Measurements from ENCODE around the gene DNER. TPM values are rescaled to one million over a fixed set of nuclear protein-coding genes. Genes with fewer than 3 reads are reported as not detected.
"Not testable (repeated sequence)": the region's sequence is repeated elsewhere in the genome, so short reads cannot be mapped to it uniquely, and the experiment has no call there.

Gene DNER
- total RNA-seq, 1 donor from 2014 or later: 86.7 TPM

DNA sequence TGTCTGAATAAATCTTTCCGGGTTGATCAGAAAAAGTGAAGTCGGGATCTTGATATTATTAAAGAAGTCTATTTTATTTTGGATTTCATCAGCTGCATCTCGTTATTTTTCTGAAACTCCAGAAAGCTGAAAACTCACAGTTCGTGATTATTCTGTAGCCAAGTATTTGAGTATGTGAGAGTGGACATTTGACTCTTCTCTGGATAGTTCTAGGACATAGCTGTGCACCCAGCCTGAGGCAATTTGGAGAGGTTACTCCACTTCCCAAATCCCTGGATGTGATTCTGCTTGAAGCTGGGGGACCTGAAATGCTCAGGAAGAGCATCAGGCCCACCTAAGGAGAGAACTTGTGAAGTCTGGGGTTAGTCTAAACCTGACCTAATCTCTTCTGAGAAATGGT is 325.6 kb downstream of the DNER start:
- DNase-seq: no peak

GRCh38 chr2:229387866-229388265 is 326.5 kb downstream of the DNER start:
- DNase-seq: no peak

- no peak for DNase-seq
Observed at GRCh38 chr2:229380101-229380625, 334.2 kb downstream of the DNER start.

DNA sequence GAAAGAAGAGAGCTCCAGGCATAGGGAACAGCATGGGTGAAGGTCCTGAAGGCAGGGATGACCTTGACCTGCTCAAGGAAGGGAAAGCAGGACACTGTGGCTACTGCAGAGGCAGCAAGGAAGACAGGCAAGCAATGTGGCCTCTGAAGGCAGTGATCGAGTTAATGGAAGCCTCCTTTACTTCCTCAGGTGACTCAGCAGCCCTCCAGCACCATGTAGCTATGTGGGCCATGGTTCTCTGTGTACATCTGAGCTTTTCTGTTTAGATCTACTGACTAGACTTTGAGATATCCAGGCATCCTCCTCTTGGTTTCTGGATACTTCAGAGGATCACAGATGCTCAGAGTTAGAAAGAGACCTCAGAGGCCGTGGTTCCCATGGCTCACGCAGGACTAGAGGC is 336.0 kb downstream of the DNER start:
- DNase-seq: no peak

DNA sequence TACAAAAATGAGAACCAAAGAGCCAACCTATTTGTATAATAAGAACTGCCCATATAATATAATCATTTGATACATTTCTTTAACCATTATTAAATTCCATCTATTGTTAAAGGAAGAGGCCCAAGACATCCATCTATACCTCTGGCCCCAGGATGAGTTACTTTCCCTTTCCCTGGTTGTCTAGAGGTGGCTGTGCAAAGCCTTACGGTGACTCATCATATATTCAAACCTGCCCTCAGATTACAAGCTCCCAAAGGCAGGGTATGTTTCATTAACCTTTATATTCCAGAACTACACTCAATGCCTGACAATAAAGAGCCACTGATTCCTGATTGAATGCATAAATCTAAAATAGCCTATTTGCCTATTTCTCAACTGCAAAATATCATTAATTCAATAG is 337.5 kb downstream of the DNER start:
- no peak for DNase-seq

DNA sequence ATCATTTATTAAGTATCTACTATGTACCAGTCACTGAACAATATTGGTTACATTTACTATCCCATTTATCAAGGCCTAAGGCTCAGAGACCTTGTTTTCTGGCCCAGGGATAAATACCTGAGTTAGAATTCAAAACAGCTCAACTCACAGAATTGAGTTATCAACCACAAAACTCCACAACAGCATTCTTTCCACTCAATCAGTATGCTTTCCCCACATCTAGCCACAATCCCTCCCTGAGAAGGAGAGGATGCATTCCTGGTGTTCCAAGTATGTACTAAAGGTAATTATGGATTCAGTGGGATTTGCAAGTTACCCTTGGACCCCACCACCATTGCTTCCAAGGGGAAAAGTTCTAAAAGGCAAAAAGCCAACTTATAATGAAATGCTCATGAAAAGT is 339.1 kb downstream of the DNER start:
- no peak for DNase-seq

DNA sequence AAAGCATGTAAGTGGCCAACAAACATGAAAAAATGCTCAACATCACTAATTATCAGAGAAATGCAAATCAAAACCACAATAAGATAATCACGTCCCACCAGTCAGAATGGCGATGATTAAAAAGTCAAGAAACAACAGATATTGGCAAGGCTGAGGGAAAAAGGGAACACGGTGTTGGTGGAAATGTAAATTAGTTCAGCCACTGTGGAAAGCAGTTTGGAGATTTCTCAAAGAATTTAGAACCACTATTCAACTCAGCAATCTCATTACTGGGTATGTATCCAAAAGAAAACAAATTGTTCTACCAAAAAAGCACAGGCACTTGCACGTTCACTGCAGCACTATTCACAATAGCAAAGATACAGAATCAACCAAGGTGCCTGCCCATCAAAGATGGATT is 341.0 kb downstream of the DNER start:
- not testable (repeated sequence) for DNase-seq

- DNase-seq: no peak
Observed at GRCh38 chr2:229372207-229372606, 342.1 kb downstream of the DNER start.

DNA sequence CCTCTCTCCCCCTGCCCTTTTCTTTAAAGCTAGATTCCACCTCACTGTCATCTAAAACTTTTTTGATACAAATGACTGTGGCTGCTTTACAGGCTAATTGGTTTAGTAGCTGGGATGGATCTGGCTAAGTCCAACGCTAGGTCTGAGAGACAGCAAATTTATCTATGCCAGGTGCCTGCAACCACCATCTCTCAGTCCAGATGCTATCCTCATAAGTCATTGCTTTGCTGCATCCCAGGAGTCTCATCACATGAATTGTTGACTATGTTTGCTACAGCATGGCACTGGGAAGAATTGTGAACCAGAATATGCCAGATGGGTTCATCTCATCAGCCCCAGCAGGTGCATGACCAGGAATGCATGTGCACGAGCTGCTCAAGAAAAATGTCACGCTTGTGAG is 343.3 kb downstream of the DNER start:
- no peak for DNase-seq

DNA sequence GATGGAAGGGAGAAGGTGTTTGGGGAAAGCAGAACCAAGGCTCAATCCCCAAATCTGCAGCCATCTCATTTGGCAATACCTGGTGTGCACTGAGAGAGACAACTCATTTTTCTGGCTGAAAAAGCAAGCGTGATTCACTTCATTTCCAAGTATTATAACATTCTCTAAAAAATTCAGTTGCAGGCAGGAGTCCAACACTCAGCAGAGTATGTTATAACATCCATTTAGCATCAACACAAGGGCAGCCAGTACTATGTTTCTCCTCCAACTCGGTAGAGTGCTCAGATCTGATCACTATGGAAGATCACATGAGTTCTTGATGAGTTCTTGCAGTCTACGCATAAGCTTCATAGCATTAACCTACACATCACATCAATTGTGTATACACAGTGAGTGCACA is 343.8 kb downstream of the DNER start:
- peak; percentile 17 for DNase-seq

DNA sequence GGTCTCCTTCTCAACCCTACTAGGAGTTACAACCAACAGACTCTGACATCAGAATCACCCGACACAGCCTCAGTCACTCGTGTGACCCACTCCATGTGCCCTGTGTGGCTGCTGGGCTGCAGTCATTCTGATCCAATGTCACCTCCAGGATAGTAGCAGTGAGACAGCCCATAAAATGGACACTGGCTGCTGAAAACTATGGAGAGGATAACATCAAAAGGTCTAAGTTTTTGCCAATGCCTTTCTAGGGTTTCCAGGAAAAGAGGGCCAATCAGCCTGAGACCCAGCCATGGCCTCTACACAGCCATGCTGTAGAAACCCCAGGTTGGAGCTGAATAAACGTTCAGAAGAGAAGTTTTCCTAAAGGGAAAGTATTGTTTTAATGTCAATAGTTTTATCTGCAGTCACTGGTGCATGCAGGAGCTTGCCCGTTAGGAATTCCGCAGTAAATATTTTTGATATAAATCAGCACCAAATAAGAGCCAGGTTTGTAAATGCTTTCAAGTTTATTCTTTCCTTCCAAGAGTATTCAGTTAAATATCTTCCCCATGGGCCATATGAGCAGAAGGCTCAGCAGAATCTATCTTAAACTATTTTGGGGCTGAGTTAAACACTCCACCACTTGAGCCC is 351.1 kb downstream of the DNER start:
- DNase-seq: no peak

- DNase-seq: no peak
Observed at GRCh38 chr2:229350883-229351282, 363.5 kb downstream of the DNER start.

DNA sequence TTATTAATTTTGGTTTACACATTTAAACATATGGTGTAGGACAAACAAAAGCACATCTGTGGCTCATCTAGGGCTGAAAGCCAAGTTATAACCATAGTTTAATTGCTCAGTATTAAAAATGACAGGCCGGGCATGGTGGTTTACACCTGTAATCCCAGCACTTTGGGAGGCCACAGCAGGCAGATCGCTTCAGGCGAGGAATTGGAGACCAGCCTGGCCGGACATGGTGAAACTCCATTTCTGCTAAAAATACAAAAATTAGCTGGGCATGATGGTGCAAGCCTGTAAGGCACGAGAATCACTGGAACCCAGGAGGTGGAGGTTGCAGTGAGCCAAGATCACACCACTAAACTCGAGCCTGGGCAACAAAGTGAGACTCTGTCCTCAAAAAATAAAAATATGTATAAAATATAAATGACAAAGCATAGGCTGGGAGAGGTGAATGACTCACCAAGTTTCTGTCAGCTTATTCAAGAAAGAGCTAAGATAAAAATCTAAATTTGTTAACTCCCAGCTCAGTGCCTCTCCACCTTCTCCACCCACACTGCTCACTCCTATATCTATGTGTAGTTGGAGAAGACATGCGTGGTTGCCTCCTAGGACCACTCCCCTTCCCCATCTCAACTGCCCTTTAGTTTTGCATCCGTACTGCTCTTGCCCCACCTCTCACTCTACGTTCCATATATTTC is 364.1 kb downstream of the DNER start:
- no peak for DNase-seq

- no peak for DNase-seq
Observed at GRCh38 chr2:229348128-229348527, 366.2 kb downstream of the DNER start.

DNA sequence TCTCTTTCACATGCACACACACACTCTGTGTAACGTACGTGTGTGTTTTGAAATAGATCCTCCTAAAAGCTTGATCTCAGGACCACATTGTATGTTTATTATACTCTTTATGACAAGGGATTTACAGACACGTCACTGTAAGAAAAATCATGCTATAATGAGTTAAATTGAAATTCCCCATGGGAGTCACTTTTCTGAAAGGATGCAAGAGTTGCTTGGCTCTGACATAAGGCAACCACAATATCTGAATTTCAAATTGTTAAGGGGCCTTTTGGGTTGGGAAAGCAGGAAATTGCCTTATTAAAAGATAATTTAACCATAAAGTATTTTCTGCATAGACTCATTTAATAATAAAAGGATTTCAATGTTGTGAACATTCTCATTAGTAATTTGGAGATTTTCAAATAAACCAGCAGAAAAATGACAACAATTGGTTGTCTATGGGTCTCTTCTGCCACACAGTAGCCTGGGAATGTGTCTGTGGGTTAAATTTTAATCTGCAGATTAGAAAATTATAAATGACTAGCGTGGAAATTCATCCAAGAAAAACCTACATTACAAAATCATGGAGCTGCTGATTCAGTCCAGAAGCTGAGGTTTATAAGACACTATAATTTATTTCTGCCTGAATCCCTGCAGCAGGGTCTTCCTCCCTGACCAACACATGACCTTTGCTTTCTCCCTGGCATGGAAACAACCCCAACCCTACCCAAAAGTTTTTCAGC is 367.4 kb downstream of the DNER start:
- DNase-seq: no peak

- no peak for DNase-seq
Observed at GRCh38 chr2:229344955-229345354, 369.4 kb downstream of the DNER start.

DNA sequence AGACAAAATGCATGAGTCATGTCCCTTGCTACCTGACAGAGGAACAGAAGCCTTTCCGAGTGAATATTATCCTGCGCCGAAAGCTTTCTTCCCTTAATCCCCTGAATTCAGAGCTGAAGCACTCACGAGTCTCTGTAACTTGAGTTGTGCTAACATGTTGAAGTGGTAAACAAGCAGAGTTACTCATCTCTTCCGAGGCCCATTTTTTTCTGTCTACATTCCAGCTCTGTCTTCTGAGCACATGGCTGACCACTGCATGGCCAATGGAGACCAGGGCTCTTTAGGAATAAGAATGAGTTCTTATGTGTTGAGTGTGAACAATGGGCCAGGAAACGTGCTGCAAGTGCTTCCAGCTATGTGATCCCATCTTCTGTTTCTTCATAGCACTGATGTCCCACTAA is 370.2 kb downstream of the DNER start:
- no peak for DNase-seq

- DNase-seq: no peak
Observed at GRCh38 chr2:229343661-229344060, 370.7 kb downstream of the DNER start.

GRCh38 chr2:229342376-229342775 is 372.0 kb downstream of the DNER start:
- DNase-seq: no peak

GRCh38 chr2:229340086-229340760 is 374.1 kb downstream of the DNER start:
- DNase-seq: no peak

DNA sequence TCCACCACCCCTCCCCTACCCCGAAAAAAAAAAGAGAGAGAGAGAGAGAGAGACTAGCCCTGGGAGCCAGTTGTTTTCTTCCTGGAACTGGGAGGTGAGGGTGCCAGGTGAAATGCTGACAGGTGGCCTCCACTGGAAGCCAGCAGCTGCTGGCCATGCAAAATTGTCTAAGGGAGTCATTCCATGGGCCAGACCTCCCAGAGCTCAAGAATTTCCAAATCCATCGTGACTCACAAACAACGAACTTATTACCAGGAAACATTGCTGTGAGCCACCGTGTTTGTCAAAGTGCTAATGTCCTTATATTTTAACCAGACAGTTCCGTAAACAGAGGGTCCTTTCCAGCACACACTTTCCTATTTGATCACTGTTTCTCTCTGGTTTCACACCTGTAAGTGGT is 374.7 kb downstream of the DNER start:
- DNase-seq: no peak

GRCh38 chr2:229339171-229339570 is 375.2 kb downstream of the DNER start:
- not testable (repeated sequence) for DNase-seq

DNA sequence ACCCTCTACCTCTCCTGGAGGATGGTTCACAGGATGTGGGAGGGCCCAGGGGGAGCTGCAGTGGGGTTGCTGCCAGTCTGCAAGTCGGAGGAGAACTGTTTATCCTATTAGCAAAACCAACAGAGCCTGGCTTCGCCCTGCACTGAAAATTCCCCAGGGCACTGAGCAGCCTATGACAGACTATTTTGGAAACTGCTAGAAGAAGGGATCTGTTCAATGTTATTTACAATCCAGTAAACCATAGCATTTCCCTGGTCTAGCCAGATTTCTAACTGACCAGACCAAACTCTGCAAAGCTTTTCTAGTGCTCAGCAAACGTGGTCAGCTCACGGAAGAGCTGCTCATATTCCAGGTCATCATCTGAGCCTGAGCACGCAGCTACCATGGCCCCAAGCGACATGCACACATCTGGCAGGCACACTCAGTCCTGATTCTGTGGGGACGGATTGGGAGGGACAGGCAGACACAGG is 378.4 kb downstream of the DNER start:
- no peak for DNase-seq
